ENCODE results near the gene ZNF280B.
"Not testable (repeated sequence)": the region's sequence is repeated elsewhere in the genome, so short reads cannot be mapped to it uniquely, and the experiment has no call there.

ZNF280B gene

GRCh38 chr22:22516992-22517391, 8.4 kb upstream of the ZNF280B start:
- TF ChIP-seq, protein P1, sequence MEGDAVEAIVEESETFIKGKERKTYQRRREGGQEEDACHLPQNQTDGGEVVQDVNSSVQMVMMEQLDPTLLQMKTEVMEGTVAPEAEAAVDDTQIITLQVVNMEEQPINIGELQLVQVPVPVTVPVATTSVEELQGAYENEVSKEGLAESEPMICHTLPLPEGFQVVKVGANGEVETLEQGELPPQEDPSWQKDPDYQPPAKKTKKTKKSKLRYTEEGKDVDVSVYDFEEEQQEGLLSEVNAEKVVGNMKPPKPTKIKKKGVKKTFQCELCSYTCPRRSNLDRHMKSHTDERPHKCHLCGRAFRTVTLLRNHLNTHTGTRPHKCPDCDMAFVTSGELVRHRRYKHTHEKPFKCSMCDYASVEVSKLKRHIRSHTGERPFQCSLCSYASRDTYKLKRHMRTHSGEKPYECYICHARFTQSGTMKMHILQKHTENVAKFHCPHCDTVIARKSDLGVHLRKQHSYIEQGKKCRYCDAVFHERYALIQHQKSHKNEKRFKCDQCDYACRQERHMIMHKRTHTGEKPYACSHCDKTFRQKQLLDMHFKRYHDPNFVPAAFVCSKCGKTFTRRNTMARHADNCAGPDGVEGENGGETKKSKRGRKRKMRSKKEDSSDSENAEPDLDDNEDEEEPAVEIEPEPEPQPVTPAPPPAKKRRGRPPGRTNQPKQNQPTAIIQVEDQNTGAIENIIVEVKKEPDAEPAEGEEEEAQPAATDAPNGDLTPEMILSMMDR (IDR thresholded peaks at IDR 0.05; ENCODE audit: borderline replicate concordance, extremely low read depth, low read length, poor library complexity, severe bottlenecking): no peak
- TF ChIP-seq EZH2 (IDR thresholded peaks at IDR 0.05; ENCODE audit: borderline replicate concordance, low read depth, low read length, severe bottlenecking): no peak
- H3K4me2 ChIP-seq (ENCODE audit: insufficient read depth, low read length): no peak overlapping the region
- no peak overlapping the region for H2AFZ ChIP-seq (ENCODE audit: low read depth, low read length)
- H4K20me1 ChIP-seq (ENCODE audit: insufficient read depth, low read length): no peaks in the 10 kb centered on the region
- H3K9ac ChIP-seq (ENCODE audit: low read depth, low read length): no peak overlapping the region
- no peaks in the 10 kb centered on the region for H3K4me1 ChIP-seq (ENCODE audit: insufficient read depth, low read length)
- no peaks in the 10 kb centered on the region for H3K79me2 ChIP-seq (ENCODE audit: insufficient read depth, low read length)
- DNase-seq (no peak), ATAC-seq (ENCODE audit: insufficient read depth, low read depth) (no peak)
- H3K27me3 ChIP-seq (ENCODE audit: insufficient read depth, low read length, poor library complexity): peaks cover 2% of the 10 kb centered on the region
- no peak overlapping the region for H3K4me3 ChIP-seq (ENCODE audit: low read depth in 1 of 2, low read length in 2 of 2)
- H3K36me3 ChIP-seq (ENCODE audit: insufficient read depth, low read length): no peaks in the 10 kb centered on the region
- H3K27ac ChIP-seq (ENCODE audit: low read length): no peak overlapping the region
- H3K9me3 ChIP-seq (ENCODE audit: insufficient read depth, low read length, severe bottlenecking): no peaks in the 10 kb centered on the region

DNA sequence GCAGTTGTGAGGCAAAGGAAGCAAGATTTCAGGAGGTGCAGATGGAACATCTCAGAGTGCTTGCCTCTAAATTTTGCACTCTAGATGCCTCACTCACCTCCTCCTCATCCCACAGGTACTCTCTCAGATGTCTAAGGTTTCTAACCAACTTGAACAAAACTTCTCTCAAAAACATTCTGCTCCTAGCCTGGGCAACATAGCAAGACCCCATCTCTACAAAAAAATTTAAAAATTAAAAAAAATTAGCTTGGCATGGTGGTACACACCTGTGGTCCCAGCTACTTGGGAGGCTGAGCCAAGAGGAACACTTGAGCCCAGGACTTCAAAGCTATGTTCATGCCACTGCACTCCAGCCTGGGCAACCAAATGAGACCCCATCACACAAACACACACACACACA, 7.3 kb upstream of the ZNF280B start:
- no peaks in the 10 kb centered on the region for H3K36me3 ChIP-seq (ENCODE audit: insufficient read depth, low read length)
- no peaks in the 10 kb centered on the region for H4K20me1 ChIP-seq (ENCODE audit: insufficient read depth, low read length)
- no peaks in the 10 kb centered on the region for H3K79me2 ChIP-seq (ENCODE audit: insufficient read depth, low read length)
- no peak overlapping the region for H3K4me3 ChIP-seq (ENCODE audit: low read depth in 1 of 2, low read length in 2 of 2)
- peaks cover 2% of the 10 kb centered on the region for H3K27me3 ChIP-seq (ENCODE audit: insufficient read depth, low read length, poor library complexity)
- H3K27ac ChIP-seq (ENCODE audit: low read length): no peak overlapping the region
- no peak for DNase-seq
- no peaks in the 10 kb centered on the region for H3K4me1 ChIP-seq (ENCODE audit: insufficient read depth, low read length)
- TF ChIP-seq EZH2 (IDR thresholded peaks at IDR 0.05; ENCODE audit: borderline replicate concordance, low read depth, low read length, severe bottlenecking): no peak
- TF ChIP-seq, protein P1 (IDR thresholded peaks at IDR 0.05; ENCODE audit: borderline replicate concordance, extremely low read depth, low read length, poor library complexity, severe bottlenecking): no peak
- no peak for ATAC-seq (ENCODE audit: insufficient read depth, low read depth)
- no peak overlapping the region for H3K4me2 ChIP-seq (ENCODE audit: insufficient read depth, low read length)
- H3K9me3 ChIP-seq (ENCODE audit: insufficient read depth, low read length, severe bottlenecking): no peaks in the 10 kb centered on the region
- H3K9ac ChIP-seq (ENCODE audit: low read depth, low read length): no peak overlapping the region
- H2AFZ ChIP-seq (ENCODE audit: low read depth, low read length): no peak overlapping the region

GRCh38 chr22:22514431-22514830, 5.9 kb upstream of the ZNF280B start:
- not testable (repeated sequence) for ATAC-seq (ENCODE audit: insufficient read depth, low read depth); H3K36me3 ChIP-seq (ENCODE audit: insufficient read depth, low read length); H3K4me2 ChIP-seq (ENCODE audit: insufficient read depth, low read length); H3K4me3 ChIP-seq (ENCODE audit: low read depth in 1 of 2, low read length in 2 of 2); H3K9ac ChIP-seq (ENCODE audit: low read depth, low read length); H2AFZ ChIP-seq (ENCODE audit: low read depth, low read length); H4K20me1 ChIP-seq (ENCODE audit: insufficient read depth, low read length); DNase-seq; H3K4me1 ChIP-seq (ENCODE audit: insufficient read depth, low read length); H3K27me3 ChIP-seq (ENCODE audit: insufficient read depth, low read length, poor library complexity); H3K27ac ChIP-seq (ENCODE audit: low read length); H3K79me2 ChIP-seq (ENCODE audit: insufficient read depth, low read length); H3K9me3 ChIP-seq (ENCODE audit: insufficient read depth, low read length, severe bottlenecking)

- peaks cover 2% of the 10 kb centered on the region for H3K27me3 ChIP-seq (ENCODE audit: insufficient read depth, low read length, poor library complexity)
- no peak overlapping the region for H3K9ac ChIP-seq (ENCODE audit: low read depth, low read length)
- H3K36me3 ChIP-seq (ENCODE audit: insufficient read depth, low read length): no peaks in the 10 kb centered on the region
- ATAC-seq (ENCODE audit: insufficient read depth, low read depth) (no peak), DNase-seq (no peak)
- H3K79me2 ChIP-seq (ENCODE audit: insufficient read depth, low read length): no peaks in the 10 kb centered on the region
- TF ChIP-seq EZH2 (IDR thresholded peaks at IDR 0.05; ENCODE audit: borderline replicate concordance, low read depth, low read length, severe bottlenecking): no peak
- TF ChIP-seq, protein P1 (IDR thresholded peaks at IDR 0.05; ENCODE audit: borderline replicate concordance, extremely low read depth, low read length, poor library complexity, severe bottlenecking): no peak
- peaks cover 8% of the 10 kb centered on the region for H3K4me1 ChIP-seq (ENCODE audit: insufficient read depth, low read length)
- H2AFZ ChIP-seq (ENCODE audit: low read depth, low read length): no peak overlapping the region
- H4K20me1 ChIP-seq (ENCODE audit: insufficient read depth, low read length): no peaks in the 10 kb centered on the region
- peaks cover 10% of the 10 kb centered on the region for H3K9me3 ChIP-seq (ENCODE audit: insufficient read depth, low read length, severe bottlenecking)
- no peak overlapping the region for H3K27ac ChIP-seq (ENCODE audit: low read length)
- no peak overlapping the region for H3K4me3 ChIP-seq (ENCODE audit: low read depth in 1 of 2, low read length in 2 of 2)
- no peak overlapping the region for H3K4me2 ChIP-seq (ENCODE audit: insufficient read depth, low read length)
These were observed 5.1 kb upstream of the ZNF280B start for GRCh38 chr22:22513619-22514018.

Measured in DND-41 (cell line).